Daoy (cell line): ENCODE measurements around the gene SALL4. TPM values are rescaled to one million over a fixed set of nuclear protein-coding genes. Genes with fewer than 3 reads are reported as not detected.
"Not testable (repeated sequence)": the region's sequence is repeated elsewhere in the genome, so short reads cannot be mapped to it uniquely, and the experiment has no call there.

Source experiments
- DNase-seq: peaks from one replicate; pipeline ENCODE4 v3.0.0-alpha.2; 2015; ENCODE audit warnings: low read depth
- total RNA-seq: library from RNA; depleted of rRNA; stranded (reverse); fragments of >200 nt; shearing (Covaris generic); gene quantifications from 2 replicates; pipeline ENCODE4 v1.2.3, GENCODE V29; 2014

SALL4 gene
- total RNA-seq, 1 experiment from 2014 or later: 0.86 TPM

- peak; percentile 79 for DNase-seq
Measured at GRCh38 chr20:51766994-51767866, 35.1 kb downstream of the SALL4 start.

- not testable (repeated sequence) for DNase-seq
Measured at GRCh38 chr20:51765381-51765780, 36.9 kb downstream of the SALL4 start.

DNA sequence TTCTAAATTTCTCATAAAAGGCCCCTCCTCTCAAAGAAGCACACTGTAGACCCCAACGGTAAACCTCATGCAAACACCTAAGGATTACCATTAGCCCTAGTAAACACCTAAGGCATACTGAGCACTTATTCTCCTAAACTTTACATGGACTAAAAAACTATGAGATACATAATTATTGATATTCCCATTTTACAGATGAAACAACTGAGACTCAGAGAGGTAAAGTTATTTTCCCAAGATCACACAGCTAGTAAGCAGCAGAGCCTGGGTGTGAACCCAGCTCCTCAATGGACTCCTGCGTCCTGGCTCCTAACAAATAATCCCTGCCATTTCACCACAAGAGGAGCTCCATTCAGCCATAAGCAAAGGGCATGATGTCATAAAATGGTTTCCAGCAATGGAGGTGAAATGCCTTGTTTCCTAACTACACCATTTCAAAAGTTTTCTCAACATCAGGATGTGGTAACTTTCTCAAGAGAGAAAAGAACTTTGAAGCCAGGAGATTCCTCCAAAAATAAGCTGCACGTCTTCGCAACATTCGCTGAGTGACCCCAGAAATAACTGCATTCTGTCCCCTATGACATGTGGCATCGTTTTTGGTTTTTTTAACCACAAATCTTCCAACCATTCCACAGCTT is 38.2 kb downstream of the SALL4 start:
- DNase-seq: no peak

GRCh38 chr20:51760905-51761546 is 41.3 kb downstream of the SALL4 start:
- peak; percentile 58 for DNase-seq

GRCh38 chr20:51759769-51760510 is 42.4 kb downstream of the SALL4 start:
- DNase-seq: peak; percentile 39

DNA sequence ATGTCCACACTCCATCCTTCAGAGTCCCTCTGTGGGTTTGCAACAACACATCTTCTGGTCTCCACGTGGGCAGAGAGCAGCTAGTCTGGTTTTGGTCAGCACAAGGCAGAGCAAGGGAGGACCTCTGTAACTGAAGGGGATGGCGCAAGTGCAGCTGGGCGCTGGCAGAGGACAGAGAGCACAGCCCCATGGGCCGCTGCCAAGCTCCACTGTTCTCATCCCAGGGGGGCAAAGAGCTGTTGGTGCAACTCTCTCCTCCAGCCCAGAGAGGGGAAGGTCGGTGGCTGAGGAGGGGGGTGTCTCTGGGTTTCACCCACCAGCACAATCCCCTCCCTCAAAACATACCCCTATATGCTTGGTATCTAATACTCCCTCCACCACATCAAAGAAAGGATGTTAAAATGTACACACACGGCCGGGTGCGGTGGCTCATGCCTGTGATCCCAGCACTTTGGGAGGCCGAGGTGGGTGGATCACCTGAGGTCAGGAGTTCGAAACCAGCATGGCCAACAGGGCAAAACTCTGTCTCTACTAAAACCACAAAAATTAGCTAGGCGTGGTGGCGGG is 43.3 kb downstream of the SALL4 start:
- no peak for DNase-seq

GRCh38 chr20:51757226-51757625 is 45.1 kb downstream of the SALL4 start:
- no peak for DNase-seq

DNA sequence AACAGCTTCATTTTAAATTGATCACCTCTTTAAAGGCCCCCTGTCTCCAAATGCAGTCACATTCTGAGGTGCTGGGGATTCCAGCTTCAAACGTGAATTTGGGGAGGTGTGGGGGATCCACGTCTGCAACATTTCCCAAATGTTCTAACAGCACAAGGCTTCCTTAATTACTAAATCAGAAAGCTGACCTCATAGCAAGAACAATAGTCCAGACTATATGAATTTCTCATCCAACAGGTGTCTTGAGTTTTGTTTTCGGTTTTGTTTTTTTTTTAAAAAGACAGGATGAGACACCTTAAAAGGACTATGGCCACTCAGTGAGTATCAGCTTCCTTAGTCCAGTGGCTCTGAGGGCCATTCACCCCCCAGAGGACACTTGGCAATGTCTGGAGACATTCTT is 45.7 kb downstream of the SALL4 start:
- DNase-seq: no peak

GRCh38 chr20:51753220-51753619 is 49.1 kb downstream of the SALL4 start:
- not testable (repeated sequence) for DNase-seq

DNA sequence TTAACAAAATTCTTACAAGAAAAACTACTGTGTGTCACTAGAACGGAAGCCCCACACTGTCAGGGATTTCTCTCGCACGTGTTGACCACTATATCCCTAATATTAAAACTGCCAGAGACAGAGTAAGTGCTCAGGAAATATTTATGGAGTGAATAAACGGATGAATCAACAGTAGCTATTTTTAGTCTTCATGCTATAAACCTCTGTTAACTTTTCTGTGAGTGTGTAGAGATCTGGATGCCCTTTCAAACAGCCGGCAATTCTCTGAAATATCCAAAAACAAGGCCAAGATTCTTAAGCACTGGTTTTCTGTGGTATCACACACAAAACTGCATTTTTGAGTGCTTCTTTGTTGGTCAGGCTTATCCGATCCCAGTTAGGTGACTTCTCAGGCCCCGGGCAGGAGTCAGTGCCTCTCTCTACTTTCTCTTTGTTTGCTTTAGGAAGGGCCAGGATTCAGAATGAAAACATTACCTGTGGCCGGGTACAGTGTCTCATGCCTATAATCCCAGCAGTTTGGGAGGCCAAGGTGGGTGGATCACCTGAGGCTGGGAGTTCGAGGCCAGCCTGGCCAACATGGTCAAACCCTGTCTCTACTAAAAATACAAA is 49.9 kb downstream of the SALL4 start:
- peak; percentile 53 for DNase-seq

GRCh38 chr20:51750770-51751388 is 51.4 kb downstream of the SALL4 start:
- no peak for DNase-seq

- peak; percentile 98 for DNase-seq
Measured at GRCh38 chr20:51750037-51750769, 52.1 kb downstream of the SALL4 start.

DNA sequence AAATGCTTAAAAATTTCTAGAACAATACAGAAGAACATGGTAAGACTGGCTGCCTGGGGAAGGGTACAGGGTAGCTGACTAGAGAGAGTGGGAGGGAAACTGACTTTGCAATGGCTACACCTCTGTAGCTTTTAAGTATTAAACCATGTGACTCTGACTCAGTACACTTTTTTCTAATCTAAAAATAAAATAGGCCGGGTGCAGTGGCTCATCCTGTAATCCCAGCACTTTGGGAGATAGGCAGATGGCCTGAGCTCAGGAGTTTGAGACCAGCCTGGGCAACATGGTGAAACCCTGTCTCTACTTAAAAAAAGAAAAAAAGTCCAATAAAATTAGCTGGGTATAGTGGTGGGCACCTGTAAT is 52.7 kb downstream of the SALL4 start:
- DNase-seq: peak; percentile 48

DNA sequence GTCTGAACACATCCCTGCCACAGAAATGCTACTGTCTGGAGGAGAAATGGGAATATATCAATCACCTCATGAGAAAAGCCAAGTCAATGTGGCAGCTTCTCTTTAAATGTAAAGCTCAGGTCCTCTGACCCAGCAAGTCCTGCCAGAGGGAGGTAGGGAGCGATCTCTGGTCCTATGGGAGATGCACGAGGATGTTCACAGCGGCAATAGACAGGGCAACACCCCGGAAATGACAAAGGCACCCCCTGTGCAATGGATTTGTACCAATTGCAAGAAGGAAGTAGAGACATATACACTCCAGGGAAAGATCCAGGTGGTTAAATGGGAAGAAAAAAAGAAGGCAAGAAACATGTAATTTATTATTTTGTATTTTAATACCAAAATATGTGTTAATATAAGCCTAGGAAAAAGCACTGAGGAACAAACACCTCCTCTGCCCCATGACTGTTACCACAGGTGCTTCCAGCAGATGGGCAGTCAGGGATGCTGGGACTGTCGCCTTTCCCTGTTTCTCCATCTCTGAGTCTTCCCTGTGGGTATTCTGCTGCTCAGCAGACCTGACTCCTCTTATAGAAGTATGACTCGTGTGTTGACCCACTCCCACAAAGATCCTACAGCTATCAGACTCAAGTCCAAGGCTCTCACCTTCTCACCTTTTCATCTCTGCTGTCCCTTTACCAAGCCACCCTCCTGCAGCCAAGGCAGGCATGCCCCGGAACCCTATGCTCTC is 55.0 kb downstream of the SALL4 start:
- DNase-seq: no peak

- no peak for DNase-seq
Measured at GRCh38 chr20:51745804-51746203, 56.5 kb downstream of the SALL4 start.

- no peak for DNase-seq
Measured at GRCh38 chr20:51740838-51741237, 61.5 kb downstream of the SALL4 start.

DNA sequence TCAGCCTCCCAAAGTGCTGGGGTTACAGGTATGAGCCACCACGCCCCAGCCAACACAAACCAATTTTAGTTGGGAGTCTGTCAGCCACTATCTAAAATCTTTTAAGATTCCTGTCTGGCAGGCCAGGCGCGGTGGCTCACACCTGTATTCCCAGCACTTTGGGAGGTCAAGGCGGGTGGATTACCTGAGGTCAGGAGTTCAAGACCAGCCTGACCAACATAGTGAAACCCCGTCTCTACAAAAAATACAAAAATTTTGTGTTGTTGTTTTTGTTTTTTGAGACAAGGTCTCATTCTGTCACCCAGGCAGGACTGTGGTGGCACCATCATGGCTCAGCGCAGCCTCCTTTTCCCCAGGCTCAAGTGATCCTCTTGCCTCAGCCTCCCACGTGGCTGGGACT is 62.0 kb downstream of the SALL4 start:
- DNase-seq: not testable (repeated sequence)

GRCh38 chr20:51739722-51740249 is 62.5 kb downstream of the SALL4 start:
- DNase-seq: no peak

DNA sequence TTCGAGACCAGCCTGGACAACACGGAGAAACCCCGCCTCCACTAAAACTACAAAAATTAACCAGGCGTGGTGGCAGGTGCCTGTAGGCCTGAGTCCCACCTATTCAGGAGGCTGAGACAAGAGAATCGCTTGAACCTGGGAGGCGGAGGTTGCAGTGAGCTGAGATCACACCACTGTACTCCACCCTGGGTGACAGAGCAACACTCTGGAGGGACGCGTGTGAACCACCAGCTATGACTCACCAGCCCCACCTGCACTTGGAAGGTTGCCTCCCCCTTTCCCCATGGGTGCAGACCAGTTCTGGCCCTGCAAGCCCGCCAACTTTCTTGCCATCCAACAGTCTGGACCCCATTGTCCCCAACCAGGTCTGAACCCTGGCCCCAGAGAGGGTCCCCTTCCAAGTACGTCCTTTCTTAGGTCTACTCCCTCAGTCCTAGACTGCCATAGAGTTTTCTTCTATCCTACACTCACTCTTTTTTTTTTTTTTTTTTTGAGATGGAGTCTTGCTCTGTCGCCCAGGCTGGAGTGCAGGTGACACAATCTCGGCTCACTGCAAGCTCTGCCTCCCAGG is 63.4 kb downstream of the SALL4 start:
- peak; percentile 70 for DNase-seq
